ENCODE measurements around the gene POLR3B.
"Not testable (repeated sequence)": the region's sequence is repeated elsewhere in the genome, so short reads cannot be mapped to it uniquely, and the experiment has no call there.

The POLR3B gene

GRCh38 chr12:106357549-106358395, at the start of gene POLR3B:
Gene POLR3B (plus strand): TSS chr12:106357748. CDS start chr12:106357880, 132 bp downstream.
- DNase-seq, result peak; percentile 95

DNA sequence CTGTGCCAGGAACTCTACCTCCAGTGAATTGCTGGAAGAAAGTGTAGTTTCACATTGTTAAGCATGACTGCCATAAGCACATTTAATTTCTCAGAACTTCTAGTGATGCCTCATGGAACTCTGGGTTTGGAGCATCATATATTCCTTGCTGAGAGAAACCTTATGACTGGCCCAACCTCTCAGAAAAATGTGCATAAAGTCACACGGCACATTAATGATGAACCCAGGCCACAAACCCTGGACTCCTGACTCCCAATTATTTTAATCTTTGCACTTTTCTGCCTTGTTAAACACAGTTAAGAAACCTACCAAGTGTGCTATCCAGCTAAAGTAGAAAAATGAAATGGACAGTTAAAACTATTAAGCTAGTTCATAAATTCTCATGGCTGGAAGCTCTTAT, 49.4 kb upstream of the POLR3B start:
- no peak for DNase-seq

GRCh38 chr12:106308611-106309010, 48.9 kb upstream of the POLR3B start:
- DNase-seq, result no peak

DNA sequence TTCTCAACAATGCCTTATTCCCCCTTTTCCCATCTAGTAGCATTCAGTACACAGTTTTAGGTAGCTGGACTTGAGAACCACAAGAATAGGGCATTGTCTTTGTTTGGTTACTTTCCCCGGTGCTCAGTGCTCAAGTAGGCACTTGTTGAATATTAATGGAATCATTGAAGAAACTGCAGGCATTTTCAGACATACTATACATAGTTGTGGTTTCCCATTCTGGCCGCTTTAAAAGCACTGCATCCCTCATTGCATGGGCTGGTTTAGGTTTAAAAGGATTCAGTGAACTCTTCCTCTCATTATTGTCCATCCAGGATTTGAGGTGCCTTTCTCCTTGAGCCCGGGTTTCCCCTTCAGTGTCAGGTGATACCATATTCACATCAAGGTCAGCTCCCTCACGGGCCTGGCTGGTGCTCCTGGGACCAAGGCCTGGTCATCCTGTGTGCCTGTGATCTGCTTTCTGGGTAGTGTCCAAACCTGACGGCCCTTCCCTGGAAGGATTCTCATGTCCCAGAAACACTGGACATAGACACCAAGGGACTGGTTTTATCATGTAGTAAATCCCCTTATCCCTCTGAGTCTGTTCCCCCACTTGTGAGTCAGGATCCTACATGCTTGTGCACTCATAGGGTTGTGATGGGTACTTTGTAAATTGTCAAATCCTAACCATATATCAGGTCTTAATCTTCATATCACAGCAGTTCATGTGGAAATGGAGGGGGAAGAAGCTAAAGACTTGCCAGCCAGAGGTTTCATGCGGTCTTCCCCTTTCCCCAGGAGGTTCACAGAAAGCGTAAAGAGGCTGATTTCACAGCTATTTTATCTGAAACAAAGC, 47.7 kb upstream of the POLR3B start:
- no peak for DNase-seq

DNA sequence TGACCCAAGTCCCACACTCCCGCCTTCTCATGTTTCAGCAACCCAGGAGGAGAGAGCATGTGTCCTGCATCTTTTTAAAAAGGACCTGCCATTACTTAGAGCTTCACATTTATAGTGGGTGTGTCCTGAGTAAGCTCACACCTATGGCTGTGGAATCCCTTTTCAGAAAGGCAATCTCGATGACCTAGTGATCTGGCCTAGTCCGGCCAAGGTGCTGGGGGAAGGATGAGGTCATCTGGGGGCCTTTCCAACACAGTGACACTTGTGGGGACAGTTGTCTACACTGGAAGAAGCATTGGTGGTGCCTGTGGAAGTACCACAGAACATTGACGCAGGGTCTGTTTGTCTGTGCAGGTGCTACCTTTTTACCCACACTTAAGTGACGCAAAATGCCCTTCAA, 46.9 kb upstream of the POLR3B start:
- no peak for DNase-seq

- DNase-seq, result no peak
Measured at GRCh38 chr12:106311139-106311538, 46.4 kb upstream of the POLR3B start.

DNA sequence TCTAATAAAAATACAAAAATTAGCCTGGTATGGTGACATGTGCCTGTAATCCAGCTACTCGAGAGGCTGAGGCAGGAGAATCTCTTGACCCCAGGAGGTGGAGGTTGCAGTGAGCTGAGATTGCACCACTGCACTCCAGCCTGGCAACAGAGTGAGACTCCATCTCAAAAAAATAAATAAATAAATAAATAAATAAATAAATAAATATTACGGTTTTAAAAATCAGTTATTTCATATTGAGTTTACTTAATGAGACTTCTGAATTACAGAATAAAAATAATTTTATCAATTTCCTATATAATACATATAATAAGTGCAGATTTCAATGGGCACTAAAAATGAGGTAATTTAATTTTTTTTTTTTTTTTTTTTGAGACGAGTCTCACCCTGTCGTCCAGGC, 44.1 kb upstream of the POLR3B start:
- not testable (repeated sequence) for DNase-seq

DNA sequence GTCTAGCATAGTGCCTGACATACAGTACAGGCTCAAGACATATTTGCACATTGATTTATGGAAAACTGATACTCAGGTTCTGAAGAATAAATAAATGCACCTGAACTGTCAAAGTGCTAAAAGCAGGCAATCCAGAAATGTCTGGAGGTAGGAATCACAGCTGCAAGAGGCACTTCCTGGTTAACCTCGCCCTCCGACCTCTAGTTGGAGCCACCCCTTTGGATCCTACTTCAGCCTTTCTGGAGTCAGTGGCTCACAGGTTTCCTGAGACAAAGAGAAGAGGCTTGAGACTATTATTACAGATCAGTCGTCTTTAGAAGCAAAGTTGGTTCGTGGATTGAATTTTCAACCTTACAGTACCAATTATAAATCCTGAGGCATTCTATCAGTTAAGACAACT, 42.0 kb upstream of the POLR3B start:
- no peak for DNase-seq

GRCh38 chr12:106317406-106318082, 40.0 kb upstream of the POLR3B start:
- DNase-seq, result no peak

DNA sequence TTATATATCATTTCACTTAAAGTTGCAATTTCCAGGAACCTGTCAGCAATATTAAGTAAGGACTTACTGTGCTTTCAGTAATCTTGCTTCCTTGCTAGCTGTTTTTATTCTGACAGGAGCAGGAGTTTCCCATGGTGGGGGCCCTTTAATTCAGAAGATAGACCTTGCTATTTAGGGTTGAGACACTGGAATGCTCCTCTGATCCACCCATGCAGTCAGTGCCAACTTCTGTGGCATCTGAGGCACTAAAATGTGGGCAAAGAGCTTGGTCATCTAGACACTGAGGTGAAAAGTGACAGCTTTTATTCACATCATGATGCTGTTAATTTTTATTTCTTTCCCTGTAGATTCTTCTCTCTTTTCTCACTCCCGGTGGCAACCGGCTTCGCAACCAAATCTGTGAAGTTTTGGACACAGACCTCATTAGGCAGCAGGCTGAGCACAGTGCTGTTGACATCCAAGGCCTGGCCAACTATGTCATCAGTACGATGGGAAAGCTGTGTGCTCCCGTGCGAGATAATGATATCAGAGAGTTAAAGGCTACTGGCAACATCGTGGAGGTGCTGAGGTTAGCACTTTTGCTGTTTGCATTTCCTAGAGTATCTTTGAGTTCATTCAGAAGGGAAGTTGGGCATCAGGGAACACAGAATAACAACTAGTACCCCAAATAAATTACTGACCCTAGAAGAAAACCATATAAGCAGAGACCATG, 36.3 kb upstream of the POLR3B start:
- no peak for DNase-seq

DNA sequence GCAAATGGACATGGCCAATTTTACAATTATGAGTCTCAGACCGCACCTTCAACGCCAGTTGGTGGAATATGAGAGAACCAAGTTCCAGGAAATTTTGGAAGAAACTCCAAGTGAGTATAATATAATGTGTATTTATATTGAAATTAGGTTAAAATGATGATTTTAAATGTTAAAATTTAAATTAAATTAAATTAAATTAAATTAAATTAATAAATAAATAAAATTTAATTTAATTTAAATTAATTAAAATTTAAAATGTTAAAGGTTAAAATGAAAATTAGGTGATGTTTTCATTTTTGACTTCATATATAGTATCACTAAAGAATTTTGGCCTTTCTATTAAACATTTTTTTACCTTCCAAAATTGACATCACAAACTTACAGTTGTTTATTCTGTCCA, 34.0 kb upstream of the POLR3B start:
- no peak for DNase-seq

DNA sequence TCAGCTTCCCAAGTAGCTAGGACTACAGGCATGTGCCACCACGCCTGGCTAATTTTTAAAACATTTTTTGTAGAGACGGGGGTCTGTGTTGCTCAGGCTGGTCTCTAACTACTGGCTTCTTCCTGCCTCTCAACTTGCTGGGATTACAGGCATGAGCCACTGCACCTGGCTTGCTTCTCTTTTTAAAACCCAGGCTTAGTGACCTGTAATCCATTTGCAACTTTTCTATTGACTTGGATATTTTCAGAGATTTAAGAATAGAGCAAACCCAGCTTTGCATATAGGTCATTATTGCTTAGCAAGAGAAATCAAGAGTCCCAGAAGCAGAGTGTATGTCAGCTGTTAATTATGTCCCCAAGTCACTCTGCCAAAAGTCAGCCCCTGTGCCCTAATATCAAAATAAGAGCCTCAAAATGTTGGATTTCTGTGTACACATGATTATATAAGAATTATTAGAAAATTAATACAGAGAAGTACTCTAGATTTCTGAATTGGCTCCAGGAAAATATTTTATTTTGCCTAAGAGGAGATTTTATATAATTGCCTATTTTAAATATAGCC, 30.2 kb upstream of the POLR3B start:
- no peak for DNase-seq

GRCh38 chr12:106328735-106329134, 28.8 kb upstream of the POLR3B start:
- DNase-seq, result no peak

GRCh38 chr12:106329231-106329982, 28.1 kb upstream of the POLR3B start:
- no peak for DNase-seq

DNA sequence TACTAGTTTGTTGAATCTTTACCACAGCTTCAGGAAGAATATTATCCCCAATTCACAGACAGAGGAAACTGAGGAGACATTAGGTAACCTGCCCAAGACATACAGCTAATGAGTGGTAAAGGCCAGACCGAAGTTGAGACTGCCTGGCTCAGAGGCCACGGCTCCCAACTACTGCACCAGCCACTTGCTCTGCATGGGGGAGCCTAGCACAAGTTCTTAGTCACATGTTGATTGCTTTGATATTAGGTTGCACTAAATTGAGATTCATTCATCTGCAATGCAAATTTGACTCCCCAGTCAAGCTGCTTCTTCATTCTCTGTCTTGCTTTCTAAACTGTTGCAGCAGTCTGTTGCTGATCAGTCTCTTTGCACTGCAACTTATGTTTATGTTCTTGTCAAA, 25.9 kb upstream of the POLR3B start:
- no peak for DNase-seq

- no peak for DNase-seq
Measured at GRCh38 chr12:106332536-106332935, 25.0 kb upstream of the POLR3B start.

DNA sequence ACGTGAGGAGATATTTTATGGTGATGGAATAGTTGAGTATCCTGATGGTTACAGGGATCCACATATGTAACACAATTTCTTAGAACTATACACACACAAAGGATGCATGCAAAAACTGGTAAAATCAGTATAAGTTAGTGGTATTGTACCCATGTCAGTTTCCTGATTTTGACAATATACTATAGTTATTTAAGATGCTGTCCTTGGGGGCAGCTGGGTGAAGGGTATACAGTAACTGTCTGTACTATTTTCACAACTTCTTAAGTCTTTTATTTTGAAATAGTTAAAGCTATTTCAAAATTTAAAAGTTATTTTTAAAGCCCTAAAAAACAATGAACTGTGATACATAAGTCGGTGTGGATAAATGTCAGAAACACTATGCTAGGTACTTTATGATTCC, 24.5 kb upstream of the POLR3B start:
- DNase-seq, result no peak

DNA sequence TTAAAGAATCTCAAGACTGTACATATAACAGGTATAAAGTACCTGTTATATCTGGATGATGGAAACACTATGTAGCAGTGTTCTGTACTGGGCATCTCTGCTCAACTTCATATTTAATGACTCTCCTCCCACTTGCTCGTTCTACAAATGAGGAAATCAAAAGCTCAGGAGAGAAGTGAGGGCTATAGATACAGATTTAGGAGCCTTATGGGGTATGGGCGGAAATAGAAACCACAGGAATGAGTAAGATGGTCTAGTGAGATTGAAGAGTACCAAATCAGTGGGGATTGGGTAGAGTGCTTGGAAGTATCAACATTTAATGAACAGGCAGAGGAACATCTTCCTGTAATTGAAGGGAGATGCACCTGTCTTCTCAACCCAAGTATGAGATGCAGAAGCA, 23.8 kb upstream of the POLR3B start:
- DNase-seq, result no peak

GRCh38 chr12:106341086-106341877, 16.3 kb upstream of the POLR3B start:
- no peak for DNase-seq

DNA sequence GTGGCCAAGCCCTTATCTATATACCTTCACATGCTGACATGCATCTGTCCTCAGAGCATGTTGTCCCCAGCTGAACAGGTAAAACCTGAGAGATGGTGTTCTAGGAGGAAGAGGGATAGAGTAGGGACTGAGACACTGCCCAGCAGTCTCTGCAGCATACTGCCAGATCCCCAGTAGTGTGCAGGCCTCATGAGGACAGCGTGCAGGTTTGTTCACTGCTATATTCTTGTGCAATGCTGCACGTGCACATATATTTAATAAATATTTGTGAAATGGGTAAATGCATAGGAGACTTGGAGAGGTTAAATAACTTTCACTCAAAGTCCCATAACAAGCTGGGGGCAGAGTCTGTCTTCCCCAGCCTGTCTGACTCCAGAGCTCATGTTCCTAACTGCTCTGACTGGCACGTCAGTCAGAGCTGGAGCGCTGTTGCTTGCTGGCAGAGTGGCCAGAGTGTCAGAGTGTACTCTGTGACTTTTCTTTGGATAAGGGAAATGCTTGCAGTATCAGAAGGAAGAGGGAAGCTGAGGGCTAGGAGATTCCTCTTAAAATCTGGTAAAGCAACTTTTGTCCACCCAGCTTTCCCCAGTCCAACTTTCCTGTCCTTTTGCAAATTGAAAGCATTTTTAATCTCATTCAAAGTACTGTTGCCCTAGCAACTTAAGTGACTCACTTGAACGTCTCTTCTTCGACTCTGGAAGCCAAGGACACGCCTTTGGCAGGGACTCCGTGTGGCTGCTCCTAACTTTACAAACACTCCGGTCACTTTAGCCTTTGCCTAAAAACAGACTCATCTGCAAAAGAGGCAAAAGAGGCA, 14.9 kb upstream of the POLR3B start:
- DNase-seq, result no peak

Measured in activated CD4-positive, alpha-beta T cell treated with anti-CD3 and anti-CD28 coated beads, Interleukin-2, amount 50 U/mL, for 16 hours (primary cell).